IMR-90 (cell line): ENCODE data around the gene CRACDL. TPM values are rescaled to one million over a fixed set of nuclear protein-coding genes. Genes with fewer than 3 reads are reported as not detected.

Experiments used
- ATAC-seq: fragments of 200-7000 bp; cut with Tn5 transposase; 2 replicates; pipeline ENCODE4 v1.9.1; 2020; ENCODE audit warnings: low read depth, mild to moderate bottlenecking, moderate library complexity
- BruUV-seq: library from RNA; stranded (reverse); fragments of 400-500 nt; replicated peaks from 2 replicates; lab custom pipeline; 2021; lab: Mats Ljungman, UMichigan
- CTCF ChIA-PET: fragments of 300-600 bp; formaldehyde crosslinking; extraction: SDS; loops from one replicate; lab custom pipeline; 2021; ENCODE audit warnings: antibody characterized with exemption; lab: Yijun Ruan, JAX
- POLR2A ChIA-PET: fragments of 300-600 bp; sonication (Branson Sonifier 250); formaldehyde crosslinking; loops from one replicate; lab custom pipeline; 2022; ENCODE audit warnings: antibody characterized with exemption; ENCODE audit not compliant: unreplicated experiment; lab: Charles Lee
- DNase-seq: peaks from one replicate; pipeline ENCODE4 v3.0.0; 2013
- H2AFZ ChIP-seq: replicated peaks from 2 replicates; pipeline ENCODE3; 2013; ENCODE audit warnings: low read length, mild to moderate bottlenecking; ENCODE audit not compliant: poor library complexity
- H2AK5ac ChIP-seq: 2 replicates; pipeline ENCODE4 v1.6.1; 2013; ENCODE audit warnings: low read depth, low read length, inconsistent platforms
- H2AK9ac ChIP-seq: replicated peaks from 2 replicates; pipeline ENCODE3; 2013; ENCODE audit warnings: mild to moderate bottlenecking, low read depth, low read length, moderate library complexity; ENCODE audit not compliant: poor library complexity
- H2BK120ac ChIP-seq: 2 replicates; pipeline ENCODE4 v1.6.1; 2013; ENCODE audit warnings: low read depth, low read length, inconsistent platforms
- H2BK15ac ChIP-seq: 3 replicates; pipeline ENCODE4 v1.6.1; 2013; ENCODE audit warnings: low read depth, low read length, inconsistent platforms
- H2BK20ac ChIP-seq: 2 replicates; pipeline ENCODE4 v1.6.1; 2013; ENCODE audit warnings: low read depth, mild to moderate bottlenecking, inconsistent platforms, low read length, moderate library complexity
- H2BK5ac ChIP-seq: 2 replicates; pipeline ENCODE4 v1.6.1; 2013; ENCODE audit warnings: mild to moderate bottlenecking, low read depth, low read length, inconsistent platforms; ENCODE audit not compliant: poor library complexity, severe bottlenecking
- H3K14ac ChIP-seq: replicated peaks from 2 replicates; pipeline ENCODE4 v1.6.1; 2013; ENCODE audit warnings: low read depth, low read length, inconsistent platforms
- H3K18ac ChIP-seq: 2 replicates; pipeline ENCODE4 v1.6.1; 2013; ENCODE audit warnings: low read depth, low read length, control low read depth
- H3K23ac ChIP-seq: 2 replicates; pipeline ENCODE4 v1.6.1; 2013; ENCODE audit warnings: low read depth, low read length, inconsistent platforms
- H3K27ac ChIP-seq: 2 replicates; pipeline ENCODE4 v1.5.1; 2013; ENCODE audit warnings: mild to moderate bottlenecking, control low read depth, low read length; ENCODE audit not compliant: insufficient read depth
- H3K27me3 ChIP-seq: 2 replicates; pipeline ENCODE4 v1.6.1; 2013; ENCODE audit warnings: low read length; ENCODE audit not compliant: control insufficient read depth, insufficient read depth
- H3K36me3 ChIP-seq: 2 replicates; pipeline ENCODE4 v1.6.1; 2013; ENCODE audit warnings: low read length, mixed read lengths; ENCODE audit not compliant: control insufficient read depth, insufficient read depth
- H3K4ac ChIP-seq: 2 replicates; pipeline ENCODE4 v1.6.1; 2013; ENCODE audit warnings: low read depth, low read length, inconsistent platforms
- H3K4me1 ChIP-seq: 2 replicates; pipeline ENCODE4 v1.6.1; 2013; ENCODE audit warnings: low read length, mixed read lengths; ENCODE audit not compliant: control insufficient read depth, insufficient read depth
- H3K4me2 ChIP-seq: 2 replicates; pipeline ENCODE4 v1.6.1; 2013; ENCODE audit warnings: low read depth, mild to moderate bottlenecking, control low read depth, low read length, moderate library complexity
- H3K4me3 ChIP-seq: 2 replicates; pipeline ENCODE4 v1.5.1; 2013; ENCODE audit warnings: low read depth, mild to moderate bottlenecking, control low read depth, low read length, moderate library complexity; ENCODE audit not compliant: insufficient read depth
- H3K56ac ChIP-seq: 2 replicates; pipeline ENCODE4 v1.6.1; 2013; ENCODE audit warnings: low read length, inconsistent platforms; ENCODE audit not compliant: insufficient read depth; ENCODE audit errors: extremely low read depth
- H3K79me1 ChIP-seq, 2 experiments: 2 replicates each; pipeline ENCODE4 v1.6.1; 2013; ENCODE audit warnings: low read length in 2 of 2, inconsistent platforms in 1 of 2, low read depth in 1 of 2
- H3K9ac ChIP-seq: 2 replicates; pipeline ENCODE4 v1.6.1; 2013; ENCODE audit warnings: low read depth, low read length, control low read depth
- H3K9me1 ChIP-seq: 2 replicates; pipeline ENCODE4 v1.6.1; 2013; ENCODE audit warnings: low read length, inconsistent platforms; ENCODE audit not compliant: insufficient read depth
- H3K9me3 ChIP-seq: 2 replicates; pipeline ENCODE4 v1.6.1; 2013; ENCODE audit warnings: low read length; ENCODE audit not compliant: control insufficient read depth, insufficient read depth
- H4K20me1 ChIP-seq: 2 replicates; pipeline ENCODE4 v1.6.1; 2013; ENCODE audit warnings: low read length, inconsistent platforms; ENCODE audit not compliant: insufficient read depth
- H4K5ac ChIP-seq: 2 replicates; pipeline ENCODE4 v1.6.1; 2013; ENCODE audit warnings: mild to moderate bottlenecking, low read depth, low read length, control low read depth
- H4K8ac ChIP-seq, 2 experiments: 2 replicates each; pipeline ENCODE4 v1.6.1; 2013; ENCODE audit warnings: low read depth in 2 of 2, low read length in 2 of 2, control low read depth in 1 of 2, inconsistent platforms in 1 of 2
- H4K91ac ChIP-seq: 2 replicates; pipeline ENCODE4 v1.6.1; 2013; ENCODE audit warnings: low read depth, low read length, inconsistent platforms; ENCODE audit not compliant: insufficient read depth
- FOS ChIP-seq: fragments of 150-350 bp; IDR thresholded peaks from 2 replicates; pipeline ENCODE4 v1.6.1; 2016; ENCODE audit warnings: low read depth, low read length
- MAFK ChIP-seq: IDR thresholded peaks from 2 replicates; pipeline ENCODE4 v1.6.1; 2012; ENCODE audit warnings: low read depth, low read length, improper control_type of control experiment
- NFE2L2 ChIP-seq: fragments of 150-350 bp; IDR thresholded peaks from 2 replicates; pipeline ENCODE4 v1.6.1; 2016; ENCODE audit warnings: low read depth, mild to moderate bottlenecking, low read length
- SMC3 ChIP-seq: fragments of 150-350 bp; IDR thresholded peaks from 2 replicates; pipeline ENCODE4 v1.6.1; 2016; ENCODE audit warnings: low read depth, mild to moderate bottlenecking, antibody characterized with exemption, low read length, moderate library complexity
- WGBS, 2 experiments: methylation state at CpG; one replicate each; pipeline versions ENCODE4 v1.1.5 to v1.1.7; 2013; ENCODE audit warnings: missing lambda C conversion rate in 2 of 2; ENCODE audit not compliant: insufficient read length in 1 of 2; ENCODE audit errors: extremely low coverage in 2 of 2; 5-methylcytosine and 5-hydroxymethylcytosine counted together
- dilution Hi-C: fragments of 300-500 bp; cut with HindIII; formaldehyde crosslinking; loops from one replicate; pipeline ENCODE4 v1.14.3; 2018; ENCODE audit warnings: low sequenced_read_pairs; ENCODE audit not compliant: unreplicated experiment
- in situ Hi-C: fragments of 300-500 bp; cut with MboI; formaldehyde crosslinking; loops from 3 replicates; pipeline ENCODE4 v1.14.3; 2019; ENCODE audit warnings: low sequenced_read_pairs, inconsistent platforms, mixed read lengths
- intact Hi-C: fragments of 100-400 bp; cut with micrococcal nuclease; formaldehyde crosslinking; loops from 2 replicates; pipeline ENCODE4 v1.10.0; 2022
- polyA plus RNA-seq, 3 experiments: library from polyadenylated mRNA; depleted of rRNA; stranded (reverse); fragments of >200 nt; gene quantifications; 2 replicates each; pipeline ENCODE4 v1.2.3, GENCODE V29; 2012; ENCODE audit warnings: low replicate concordance in 1 of 3
- total RNA-seq: library from RNA; depleted of rRNA; stranded (reverse); fragments of >200 nt; gene quantifications from 2 replicates; pipeline ENCODE4 v1.2.3, GENCODE V29; 2012

CRACDL gene
- total and polyA plus RNA-seq, 2 of the 4 experiments (the other 2 are of a cell fraction) = not detected

DNA sequence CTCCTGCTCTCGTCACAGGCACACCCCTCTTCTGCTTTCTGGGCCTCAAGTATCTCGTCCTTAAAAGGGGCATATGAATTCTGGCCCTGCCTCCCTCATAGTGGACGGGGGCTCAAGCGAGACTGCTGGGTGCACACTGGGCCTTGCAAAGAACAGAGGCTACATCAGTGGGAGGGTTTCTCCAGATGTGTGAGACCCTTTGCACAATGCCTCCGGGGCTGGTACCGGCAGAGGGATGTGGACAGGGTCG, 25.0 kb downstream of the CRACDL start:
- Histone ChIP-seq H4K91ac (no peak overlapping the region), H3K79me1 (no peaks in the 10 kb centered on the region), H2BK120ac (no peak overlapping the region), H3K14ac (no peak overlapping the region), H4K8ac (no peak overlapping the region), H2BK15ac (no peak overlapping the region), H4K5ac (no peak overlapping the region), H3K18ac (no peak overlapping the region), H3K4me2 (no peak overlapping the region), H2BK5ac (no peak overlapping the region), H3K9me1 (no peaks in the 10 kb centered on the region), H4K20me1 (no peaks in the 10 kb centered on the region), H2BK20ac (no peak overlapping the region), H3K23ac (no peak overlapping the region), H3K9me3 (no peaks in the 10 kb centered on the region), H3K4me1 (peaks cover 13% of the 10 kb centered on the region; the same call in 1 of the 2 replicates), H2AK9ac (no peak overlapping the region), H2AFZ (no peak overlapping the region), H3K36me3 (no peaks in the 10 kb centered on the region), H3K4me3 (no peak overlapping the region), H3K9ac (no peak overlapping the region), H3K4ac (no peak overlapping the region), H3K27ac (no peak overlapping the region), H3K56ac (no peak overlapping the region), H2AK5ac (no peak overlapping the region), H3K27me3 (peaks cover 6% of the 10 kb centered on the region; the same call in 1 of the 2 replicates)
- in situ Hi-C loops (no loop called here), intact Hi-C loops (no loop called here), dilution Hi-C loops (no loop called here)
- CTCF ChIA-PET = no interaction called here
- ATAC-seq (no peak), DNase-seq (no peak)
- POLR2A ChIA-PET = no interaction called here
- TF ChIP-seq SMC3 (no peak), FOS (no peak), NFE2L2 (no peak), MAFK (no peak)
- BruUV-seq = no TSS peak
- WGBS, 2 experiments = 82% methylated on average over 6 of the region's 7 CpGs; no CpG with 5 or more reads in 1 of the 2 experiments
